Measurements from ENCODE around the gene MIS18BP1. TPM values are rescaled to one million over a fixed set of nuclear protein-coding genes. Genes with fewer than 3 reads are reported as not detected.

Gene MIS18BP1
- total RNA-seq, 1 donor from 2014 or later: 47.1 TPM

GRCh38 chr14:45194964-45195363, 58.0 kb downstream of the MIS18BP1 start:
- DNase-seq: no peak
- Mint-ChIP-seq H3K9me3 (no peaks in the 10 kb centered on the region), H3K4me3 (no peak overlapping the region), H3K27me3 (no peaks in the 10 kb centered on the region), H3K4me1 (peaks cover 2% of the 10 kb centered on the region), H3K27ac (no peak overlapping the region), H3K36me3 (ENCODE audit: low read depth) (peaks cover 12% of the 10 kb centered on the region)
- ChIA-PET POLR2A (interaction anchor here (1.2 kb wide), 1 partner anchor 57 kb away, joined by 3 read pairs; no protein-coding TSS in a partner anchor), CTCF (no interaction called here)
- intact Hi-C loops (cut with micrococcal nuclease): no loop called here
- ATAC-seq (ENCODE audit: low read depth): no peak
- no peak for TF ChIP-seq CTCF (IDR thresholded peaks at IDR 0.05)

GRCh38 chr14:45185100-45185814, 67.7 kb downstream of the MIS18BP1 start:
- no peak for DNase-seq
- POLR2A ChIA-PET: no interaction called here
- H3K27me3 Mint-ChIP-seq: no peaks in the 10 kb centered on the region
- H3K36me3 Mint-ChIP-seq (ENCODE audit: low read depth): peaks cover 21% of the 10 kb centered on the region
- CTCF ChIA-PET: no interaction called here
- intact Hi-C loops (cut with micrococcal nuclease): no loop called here
- ATAC-seq (ENCODE audit: low read depth): no peak
- H3K27ac Mint-ChIP-seq: no peak overlapping the region
- no peaks in the 10 kb centered on the region for H3K9me3 Mint-ChIP-seq
- TF ChIP-seq CTCF (IDR thresholded peaks at IDR 0.05): no peak
- H3K4me1 Mint-ChIP-seq: no peaks in the 10 kb centered on the region
- H3K4me3 Mint-ChIP-seq: no peak overlapping the region

GRCh38 chr14:45181806-45182205, 71.2 kb downstream of the MIS18BP1 start:
- no peak overlapping the region for H3K4me3 Mint-ChIP-seq
- H3K4me1 Mint-ChIP-seq: no peaks in the 10 kb centered on the region
- H3K36me3 Mint-ChIP-seq (ENCODE audit: low read depth): peaks cover 5% of the 10 kb centered on the region
- no peaks in the 10 kb centered on the region for H3K27me3 Mint-ChIP-seq
- CTCF ChIA-PET: no interaction called here
- DNase-seq (no peak), ATAC-seq (ENCODE audit: low read depth) (no peak)
- intact Hi-C loops (cut with micrococcal nuclease): no loop called here
- no peak for TF ChIP-seq CTCF (IDR thresholded peaks at IDR 0.05)
- H3K9me3 Mint-ChIP-seq: no peaks in the 10 kb centered on the region
- POLR2A ChIA-PET: no interaction called here
- no peak overlapping the region for H3K27ac Mint-ChIP-seq

- DNase-seq (no peak), ATAC-seq (ENCODE audit: low read depth) (no peak)
- POLR2A ChIA-PET: no interaction called here
- CTCF ChIA-PET: no interaction called here
- no peaks in the 10 kb centered on the region for H3K9me3 Mint-ChIP-seq
- intact Hi-C loops (cut with micrococcal nuclease): no loop called here
- no peaks in the 10 kb centered on the region for H3K4me1 Mint-ChIP-seq
- H3K36me3 Mint-ChIP-seq (ENCODE audit: low read depth): peaks cover 5% of the 10 kb centered on the region
- no peaks in the 10 kb centered on the region for H3K27me3 Mint-ChIP-seq
- H3K4me3 Mint-ChIP-seq: no peak overlapping the region
- no peak overlapping the region for H3K27ac Mint-ChIP-seq
- TF ChIP-seq CTCF (IDR thresholded peaks at IDR 0.05): no peak
Measured at GRCh38 chr14:45181329-45181728, 71.7 kb downstream of the MIS18BP1 start.

- TF ChIP-seq CTCF (IDR thresholded peaks at IDR 0.05): no peak
- no peak for ATAC-seq (ENCODE audit: low read depth)
- no peak for DNase-seq
- CTCF ChIA-PET: no interaction called here
- intact Hi-C loops (cut with micrococcal nuclease): no loop called here
- no peak overlapping the region for H3K27ac Mint-ChIP-seq
- peaks cover 12% of the 10 kb centered on the region for H3K36me3 Mint-ChIP-seq (ENCODE audit: low read depth)
- POLR2A ChIA-PET: no interaction called here
- no peak overlapping the region for H3K4me3 Mint-ChIP-seq
- no peaks in the 10 kb centered on the region for H3K4me1 Mint-ChIP-seq
- no peaks in the 10 kb centered on the region for H3K27me3 Mint-ChIP-seq
- H3K9me3 Mint-ChIP-seq: no peaks in the 10 kb centered on the region
Measured at GRCh38 chr14:45177076-45177475, 75.9 kb downstream of the MIS18BP1 start.
